ENCODE results near the gene NRIP3. TPM values are rescaled to one million over a fixed set of nuclear protein-coding genes. Genes with fewer than 3 reads are reported as not detected.
"Not testable (repeated sequence)": the region's sequence is repeated elsewhere in the genome, so short reads cannot be mapped to it uniquely, and the experiment has no call there.

Gene NRIP3
- polyA plus RNA-seq, 1 experiment, result 12.3 TPM

DNA sequence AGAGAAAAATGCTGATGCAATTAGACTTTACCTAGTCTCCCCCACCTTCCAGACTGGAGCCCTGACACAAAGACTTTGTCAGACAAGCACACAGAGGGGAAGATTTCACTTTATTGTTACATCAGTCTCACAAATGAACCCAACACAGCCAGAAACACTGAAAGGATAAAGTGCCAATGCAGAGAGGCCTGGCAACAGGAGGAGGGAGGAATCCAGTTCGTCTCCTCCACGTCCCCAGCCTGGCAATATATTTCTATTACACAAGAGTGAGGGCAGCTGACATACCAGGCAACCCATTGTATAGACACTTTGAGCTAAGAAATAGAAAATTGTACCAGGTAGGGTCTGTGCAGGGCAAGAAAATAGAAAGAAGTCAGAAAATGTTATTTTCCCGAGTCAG lies 23.3 kb downstream of the NRIP3 start:
- H3K9me3 ChIP-seq (ENCODE audit: control insufficient read depth, insufficient read depth, low read length), result no peaks in the 10 kb centered on the region
- no peaks in the 10 kb centered on the region for H3K27me3 ChIP-seq (ENCODE audit: control insufficient read depth, insufficient read depth, low read length)
- no peak overlapping the region for H3K27ac ChIP-seq (ENCODE audit: low read depth, low read length)
- H3K4me3 ChIP-seq (ENCODE audit: low read depth, low read length), result no peak overlapping the region
- TF ChIP-seq, protein P1, sequence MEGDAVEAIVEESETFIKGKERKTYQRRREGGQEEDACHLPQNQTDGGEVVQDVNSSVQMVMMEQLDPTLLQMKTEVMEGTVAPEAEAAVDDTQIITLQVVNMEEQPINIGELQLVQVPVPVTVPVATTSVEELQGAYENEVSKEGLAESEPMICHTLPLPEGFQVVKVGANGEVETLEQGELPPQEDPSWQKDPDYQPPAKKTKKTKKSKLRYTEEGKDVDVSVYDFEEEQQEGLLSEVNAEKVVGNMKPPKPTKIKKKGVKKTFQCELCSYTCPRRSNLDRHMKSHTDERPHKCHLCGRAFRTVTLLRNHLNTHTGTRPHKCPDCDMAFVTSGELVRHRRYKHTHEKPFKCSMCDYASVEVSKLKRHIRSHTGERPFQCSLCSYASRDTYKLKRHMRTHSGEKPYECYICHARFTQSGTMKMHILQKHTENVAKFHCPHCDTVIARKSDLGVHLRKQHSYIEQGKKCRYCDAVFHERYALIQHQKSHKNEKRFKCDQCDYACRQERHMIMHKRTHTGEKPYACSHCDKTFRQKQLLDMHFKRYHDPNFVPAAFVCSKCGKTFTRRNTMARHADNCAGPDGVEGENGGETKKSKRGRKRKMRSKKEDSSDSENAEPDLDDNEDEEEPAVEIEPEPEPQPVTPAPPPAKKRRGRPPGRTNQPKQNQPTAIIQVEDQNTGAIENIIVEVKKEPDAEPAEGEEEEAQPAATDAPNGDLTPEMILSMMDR (IDR thresholded peaks at IDR 0.05; ENCODE audit: low read depth, low read length), result no peak
- POLR2A ChIA-PET, result no interaction called here
- CTCF ChIA-PET, result interaction anchor here (1.2 kb wide), 1 partner anchor 157 kb away, joined by 7 read pairs; no protein-coding TSS in a partner anchor
- DNase-seq (ENCODE audit: low read depth, low spot score), result no peak

DNA sequence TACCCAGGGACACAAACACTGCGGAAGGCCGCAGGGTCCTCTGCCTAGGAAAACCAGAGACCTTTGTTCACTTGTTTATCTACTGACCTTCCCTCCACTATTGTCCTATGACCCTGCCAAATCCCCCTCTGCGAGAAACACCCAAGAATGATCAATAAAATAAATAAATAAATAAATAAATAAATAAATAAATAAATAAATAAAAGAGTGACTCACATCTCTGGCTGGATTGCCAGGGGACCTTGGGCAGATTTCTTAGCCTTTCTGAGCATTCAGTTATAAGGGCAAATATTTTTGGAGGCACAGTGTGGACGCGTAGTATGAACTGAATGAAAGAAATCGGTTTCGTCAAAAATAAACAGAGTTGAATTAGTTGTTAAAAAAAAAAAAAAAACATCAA lies 24.4 kb downstream of the NRIP3 start:
- DNase-seq (ENCODE audit: low read depth, low spot score); H3K27ac ChIP-seq (ENCODE audit: low read depth, low read length); H3K4me3 ChIP-seq (ENCODE audit: low read depth, low read length); H3K9me3 ChIP-seq (ENCODE audit: control insufficient read depth, insufficient read depth, low read length); H3K27me3 ChIP-seq (ENCODE audit: control insufficient read depth, insufficient read depth, low read length); POLR2A ChIA-PET: not testable (repeated sequence)
- CTCF ChIA-PET, result interaction anchor here (1.2 kb wide), 1 partner anchor 158 kb away, joined by 7 read pairs; no protein-coding TSS in a partner anchor

DNA sequence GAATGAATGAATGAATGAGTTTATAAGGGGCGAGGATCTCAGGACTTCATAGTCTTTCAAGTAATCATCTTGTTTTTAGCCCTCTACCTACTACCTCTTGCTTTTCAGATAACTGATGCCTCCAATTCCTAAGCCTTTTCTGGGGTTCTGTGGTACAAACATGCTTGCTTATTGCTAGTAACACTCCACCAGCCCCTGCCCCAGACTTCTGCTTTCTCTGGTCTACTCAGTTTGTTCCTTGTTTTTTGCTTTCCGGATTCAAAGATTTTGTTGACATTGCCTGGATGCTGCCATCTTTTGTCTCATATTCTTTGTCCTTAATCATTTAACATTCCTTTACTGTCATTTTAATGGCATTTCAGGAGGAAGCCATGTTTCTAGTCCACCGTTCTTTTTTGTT lies 30.7 kb downstream of the NRIP3 start:
- no peaks in the 10 kb centered on the region for H3K27me3 ChIP-seq (ENCODE audit: control insufficient read depth, insufficient read depth, low read length)
- H3K9me3 ChIP-seq (ENCODE audit: control insufficient read depth, insufficient read depth, low read length), result no peaks in the 10 kb centered on the region
- no peak overlapping the region for H3K27ac ChIP-seq (ENCODE audit: low read depth, low read length)
- TF ChIP-seq, protein P1 (IDR thresholded peaks at IDR 0.05; ENCODE audit: low read depth, low read length), result no peak
- CTCF ChIA-PET, result no interaction called here
- no peak for DNase-seq (ENCODE audit: low read depth, low spot score)
- POLR2A ChIA-PET, result no interaction called here
- no peak overlapping the region for H3K4me3 ChIP-seq (ENCODE audit: low read depth, low read length)

DNA sequence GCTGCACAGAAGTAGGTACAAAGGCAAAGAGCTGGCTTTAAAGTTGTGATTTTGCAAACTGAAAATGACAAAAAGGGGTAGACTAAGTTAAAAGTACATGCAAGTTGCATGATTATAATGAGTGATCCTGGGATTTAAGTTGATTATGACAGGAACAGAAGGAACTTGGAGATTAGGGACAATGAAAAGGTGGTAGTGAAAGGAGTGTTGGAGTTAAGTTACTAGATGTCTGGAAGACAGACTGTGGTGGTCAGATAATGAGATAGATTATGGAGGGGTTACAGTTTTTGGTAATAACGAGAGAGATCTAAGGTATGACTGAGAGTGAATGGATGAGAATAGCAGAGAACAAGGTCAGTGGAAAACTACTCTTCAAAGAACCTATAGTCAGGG lies 31.9 kb downstream of the NRIP3 start:
- no peak for DNase-seq (ENCODE audit: low read depth, low spot score)
- POLR2A ChIA-PET, result no interaction called here
- no peak overlapping the region for H3K4me3 ChIP-seq (ENCODE audit: low read depth, low read length)
- no peaks in the 10 kb centered on the region for H3K27me3 ChIP-seq (ENCODE audit: control insufficient read depth, insufficient read depth, low read length)
- H3K9me3 ChIP-seq (ENCODE audit: control insufficient read depth, insufficient read depth, low read length), result no peaks in the 10 kb centered on the region
- TF ChIP-seq, protein P1 (IDR thresholded peaks at IDR 0.05; ENCODE audit: low read depth, low read length), result no peak
- H3K27ac ChIP-seq (ENCODE audit: low read depth, low read length), result no peak overlapping the region
- CTCF ChIA-PET, result interaction anchor here (1.3 kb wide), 1 partner anchor 166 kb away, joined by 5 read pairs; no protein-coding TSS in a partner anchor

DNA sequence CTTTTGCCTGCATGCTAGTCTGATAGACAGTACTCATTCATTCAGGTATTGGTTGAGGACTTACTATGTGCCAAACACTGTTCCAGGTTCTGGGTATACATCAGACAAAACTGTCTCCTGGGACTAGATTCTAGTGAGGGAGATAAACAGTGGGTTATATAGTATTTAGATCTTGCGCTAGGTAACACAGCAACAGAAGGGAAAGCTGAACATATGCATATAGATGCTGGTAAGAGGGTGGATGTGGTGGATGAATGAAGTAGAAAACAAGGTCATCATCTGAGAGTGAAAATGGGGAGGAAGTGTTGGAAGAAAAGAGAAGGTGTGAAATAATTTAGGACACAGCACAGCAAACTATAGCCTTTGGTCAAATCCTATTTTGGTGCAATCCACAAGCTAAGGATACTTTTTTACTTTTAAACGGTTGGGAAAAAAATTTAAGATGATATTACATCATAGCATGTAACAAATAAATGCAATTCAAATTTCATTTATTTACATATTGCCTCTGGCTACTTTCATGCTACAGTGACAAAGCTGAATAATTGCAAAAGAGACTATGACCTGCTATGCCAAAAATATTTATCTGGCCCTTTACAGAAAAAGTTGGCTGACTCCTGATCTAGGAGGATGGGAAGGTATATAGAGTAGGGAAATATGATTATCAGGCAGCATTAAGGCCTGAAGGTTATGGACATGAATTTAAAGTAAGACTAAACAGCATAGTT lies 32.4 kb downstream of the NRIP3 start:
- ChIA-PET POLR2A (no interaction called here), CTCF (interaction anchor here (1.3 kb wide), 1 partner anchor 167 kb away, joined by 5 read pairs; no protein-coding TSS in a partner anchor)
- H3K27me3 ChIP-seq (ENCODE audit: control insufficient read depth, insufficient read depth, low read length), result no peaks in the 10 kb centered on the region
- TF ChIP-seq, protein P1 (IDR thresholded peaks at IDR 0.05; ENCODE audit: low read depth, low read length), result no peak
- DNase-seq (ENCODE audit: low read depth, low spot score), result no peak
- H3K27ac ChIP-seq (ENCODE audit: low read depth, low read length), result no peak overlapping the region
- H3K9me3 ChIP-seq (ENCODE audit: control insufficient read depth, insufficient read depth, low read length), result no peaks in the 10 kb centered on the region
- H3K4me3 ChIP-seq (ENCODE audit: low read depth, low read length), result no peak overlapping the region
